Measurements from ENCODE around the gene IGFALS. TPM values are rescaled to one million over a fixed set of nuclear protein-coding genes. Genes with fewer than 3 reads are reported as not detected.

The IGFALS gene
- total and polyA plus RNA-seq, 2 donors (not counting 3 experiments of a cell fraction or from before 2014, with no cell fraction given) = not detected

DNA sequence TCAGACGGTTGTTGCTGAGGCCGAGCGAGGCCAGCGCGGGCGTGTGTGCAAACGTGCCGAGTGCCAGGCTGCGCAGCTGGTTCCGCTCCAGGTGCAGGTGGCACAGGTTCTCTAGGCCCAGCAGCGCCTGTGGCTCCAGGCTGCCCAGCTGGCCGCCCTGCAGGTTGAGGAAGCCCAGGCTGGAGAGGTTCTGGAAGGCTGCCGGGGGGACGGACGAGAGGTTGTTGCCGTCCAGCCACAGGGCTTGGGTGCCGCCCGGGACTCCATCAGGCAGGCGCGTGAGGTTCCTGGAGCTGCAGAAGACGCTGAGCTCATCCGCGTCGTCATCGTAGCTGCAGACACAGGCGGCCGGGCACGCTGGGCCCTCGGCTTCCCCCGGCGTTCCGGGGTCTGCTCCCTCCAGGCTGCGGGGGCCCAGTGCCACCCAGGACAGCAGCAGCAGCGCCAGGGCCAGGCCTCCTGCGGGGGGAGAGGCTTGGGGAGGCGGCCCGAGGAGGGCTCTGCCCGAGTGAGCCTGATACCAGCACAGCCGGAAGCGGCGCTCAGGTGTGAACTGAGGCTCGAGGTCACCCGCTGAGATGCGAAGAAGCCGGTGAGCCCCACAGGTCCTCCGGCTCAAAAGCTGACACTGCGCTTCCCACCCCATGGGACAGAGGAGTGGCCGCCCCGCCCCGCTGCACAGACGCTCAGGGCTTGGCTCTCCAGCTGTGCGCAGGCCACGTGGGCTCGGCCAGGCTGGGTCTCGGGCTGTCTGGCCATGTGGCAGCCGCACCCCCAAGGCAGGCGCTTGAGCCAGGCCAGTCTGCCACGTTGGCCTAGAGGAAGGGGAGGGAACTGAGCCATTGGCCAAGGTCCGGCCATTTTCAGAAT is 1.3 kb downstream of the IGFALS start:
- POLR2A ChIA-PET = no interaction called here

More for the DNA sequence above, 1.3 kb downstream of the IGFALS start:
- H3K27me3 ChIP-seq (ENCODE audit: control insufficient read depth in 2 of 2, insufficient read depth in 2 of 2, low read length in 2 of 2) = no peaks in the 10 kb centered on the region
- DNase-seq (ENCODE audit: low read depth, low spot score) (no peak), FAIRE-seq (no peak)
- H3K36me3 ChIP-seq (ENCODE audit: control insufficient read depth in 2 of 2, extremely low read depth in 1 of 2, insufficient read depth in 2 of 2, low read length in 2 of 2) = peaks cover 0 to 14% of the 10 kb centered on the region in 2 experiments
- H3K4me2 ChIP-seq (ENCODE audit: insufficient read depth, low read length) = no peak overlapping the region
- no peaks in the 10 kb centered on the region for H3K4me1 ChIP-seq (ENCODE audit: control insufficient read depth, extremely low read depth, insufficient read depth, low read length)
- no peak overlapping the region for H3K4me3 ChIP-seq (replicated peaks in 1 of 3; ENCODE audit: insufficient read depth in 1 of 3, low read depth in 1 of 3, low read length in 3 of 3)
- no peaks in the 10 kb centered on the region for H3K9me1 ChIP-seq (replicated peaks; ENCODE audit: control insufficient read depth, extremely low read depth, insufficient read depth, low read length)
- no peak for TF ChIP-seq POLR2A (IDR thresholded peaks at IDR 0.05; ENCODE audit: low read depth, low read length)
- no peak for TF ChIP-seq EZH2 (IDR thresholded peaks at IDR 0.05; ENCODE audit: borderline replicate concordance, low read depth, low read length, severe bottlenecking)
- TF ChIP-seq FOS (IDR thresholded peaks at IDR 0.05; ENCODE audit: borderline replicate concordance, insufficient read depth, low read length) = no peak
- TF ChIP-seq, protein P1, sequence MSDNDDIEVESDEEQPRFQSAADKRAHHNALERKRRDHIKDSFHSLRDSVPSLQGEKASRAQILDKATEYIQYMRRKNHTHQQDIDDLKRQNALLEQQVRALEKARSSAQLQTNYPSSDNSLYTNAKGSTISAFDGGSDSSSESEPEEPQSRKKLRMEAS (IDR thresholded peaks at IDR 0.05; ENCODE audit: insufficient read depth, insufficient read length) = no peak
- TF ChIP-seq JUN (IDR thresholded peaks at IDR 0.05; ENCODE audit: borderline replicate concordance, insufficient read depth, insufficient read length, low read depth) = no peak
- no peak for TF ChIP-seq POLR2AphosphoS5 (IDR thresholded peaks at IDR 0.05; ENCODE audit: insufficient read depth, low read depth, low read length)
- TF ChIP-seq CTCF (IDR thresholded peaks at IDR 0.05; ENCODE audit: extremely low read depth in 1 of 2, insufficient read depth in 1 of 2, low read depth in 1 of 2, low read length in 2 of 2) = no peak
- no peak for TF ChIP-seq MYC (IDR thresholded peaks at IDR 0.05; ENCODE audit: low read depth, low read length)
- no peak for TF ChIP-seq GATA2 (IDR thresholded peaks at IDR 0.05; ENCODE audit: insufficient read depth, insufficient read length, low read depth, low read length)
- H3K79me2 ChIP-seq (ENCODE audit: control insufficient read depth, insufficient read depth, low read length) = no peaks in the 10 kb centered on the region
- BruUV-seq (replicated peaks) = no TSS peak
- H4K20me1 ChIP-seq (replicated peaks; ENCODE audit: control insufficient read depth, extremely low read depth, insufficient read depth, low read length) = no peaks in the 10 kb centered on the region
- no peaks in the 10 kb centered on the region for H3K9me3 ChIP-seq (replicated peaks; ENCODE audit: control insufficient read depth, insufficient read depth, low read length)
- intact Hi-C loops (cut with micrococcal nuclease) = no loop called here
- no peak overlapping the region for H3K27ac ChIP-seq (ENCODE audit: insufficient read depth, low read depth, low read length)
- H2AFZ ChIP-seq (ENCODE audit: low read depth, low read length) = no peak overlapping the region
- CTCF ChIA-PET = interaction anchor here (1.0 kb wide), 1 partner anchor 32 kb away, joined by 3 read pairs; no protein-coding TSS in a partner anchor
- H3K9ac ChIP-seq (replicated peaks; ENCODE audit: extremely low read depth, insufficient read depth, low read length) = no peak overlapping the region
- dilution Hi-C loops (cut with MboI; ENCODE audit: extremely low pct_ligation_motif_present, low sequenced_read_pairs) = no loop called here

Measured in endothelial cell of umbilical vein (primary cell).